Measurements from ENCODE around the gene TRANK1.

- TF ChIP-seq CTCF (IDR thresholded peaks at IDR 0.05) (no peak), POLR2A (IDR thresholded peaks at IDR 0.05) (no peak)
These were observed 27.3 kb upstream of the TRANK1 start for GRCh38 chr3:36972163-36972562.

Data from heart left ventricle (tissue), 13 donors.